Fibroblast of lung (primary cell): ENCODE data around the gene DVL1. TPM values are rescaled to one million over a fixed set of nuclear protein-coding genes. Genes with fewer than 3 reads are reported as not detected.

Experiments used
- DNase-seq, 2 donors: peaks; one replicate each; pipeline versions ENCODE4 v3.0.0 to v3.0.0-alpha.2; 2010; ENCODE audit warnings: low read depth in 2 of 2
- H2AFZ ChIP-seq: 2 replicates; pipeline ENCODE4 v1.5.1; 2012; ENCODE audit warnings: low read length, control low read depth, inconsistent platforms
- H3K27ac ChIP-seq: 2 replicates; pipeline ENCODE4 v1.5.1; 2011; ENCODE audit warnings: low read length, control low read depth; ENCODE audit not compliant: insufficient read depth
- H3K27me3 ChIP-seq: 2 replicates; pipeline ENCODE4 v1.5.1; 2011; ENCODE audit warnings: mild to moderate bottlenecking, low read length; ENCODE audit not compliant: control insufficient read depth, insufficient read depth
- H3K36me3 ChIP-seq: 2 replicates; pipeline ENCODE4 v1.5.1; 2011; ENCODE audit warnings: low read length; ENCODE audit not compliant: control insufficient read depth, insufficient read depth
- H3K4me1 ChIP-seq: 2 replicates; pipeline ENCODE4 v1.5.1; 2011; ENCODE audit warnings: low read length; ENCODE audit not compliant: control insufficient read depth, insufficient read depth; ENCODE audit errors: extremely low read depth
- H3K4me2 ChIP-seq: 2 replicates; pipeline ENCODE4 v1.5.1; 2011; ENCODE audit warnings: low read length, control low read depth; ENCODE audit not compliant: insufficient read depth; ENCODE audit errors: extremely low read depth
- H3K4me3 ChIP-seq, 4 experiments: fragments of 200-600 bp in 1 of 4; sonication (generic) in 1 of 4; replicated peaks in 1 of 4; 2 replicates each; pipeline ENCODE4 v1.5.1; 2011 to 2016; ENCODE audit warnings: low read length in 4 of 4, low read depth in 3 of 4, mild to moderate bottlenecking in 3 of 4, control low read depth in 2 of 4, inconsistent platforms in 1 of 4, mixed read lengths in 1 of 4; ENCODE audit not compliant: insufficient read depth in 1 of 4; ENCODE audit errors: control extremely low read depth in 1 of 4
- H3K79me2 ChIP-seq: 2 replicates; pipeline ENCODE4 v1.5.1; 2012; ENCODE audit warnings: mild to moderate bottlenecking, low read length, inconsistent platforms; ENCODE audit not compliant: control insufficient read depth, insufficient read depth
- H3K9ac ChIP-seq: 2 replicates; pipeline ENCODE4 v1.5.1; 2011; ENCODE audit warnings: mild to moderate bottlenecking, low read length, control low read depth; ENCODE audit not compliant: insufficient read depth
- H3K9me3 ChIP-seq: 2 replicates; pipeline ENCODE4 v1.5.1; 2012; ENCODE audit warnings: low read depth, low read length; ENCODE audit not compliant: control insufficient read depth, insufficient read depth
- H4K20me1 ChIP-seq: 2 replicates; pipeline ENCODE4 v1.5.1; 2011; ENCODE audit warnings: low read length; ENCODE audit not compliant: control insufficient read depth, insufficient read depth; ENCODE audit errors: extremely low read depth
- EZH2 ChIP-seq: IDR thresholded peaks from 2 replicates; pipeline ENCODE4 v1.5.1; 2012; ENCODE audit warnings: low read length, control low read depth, mild to moderate bottlenecking; ENCODE audit errors: missing control alignments
- polyA plus RNA-seq, 2 donors: library from polyadenylated mRNA; depleted of rRNA in 1 of 2; stranded (reverse) in 1 of 2; unstranded in 1 of 2; fragments of >200 nt; gene quantifications; 2 replicates each; pipeline ENCODE4 v1.2.1, GENCODE V29; 2011 to 2012; ENCODE audit warnings: missing spikeins in 1 of 2
- total RNA-seq: library from RNA; depleted of rRNA; stranded (reverse); fragments of >200 nt; gene quantifications from 2 replicates; pipeline ENCODE4 v1.2.1, GENCODE V29; 2014
- TF ChIP-seq, protein P1 (sequence below), 2 donors: IDR thresholded peaks in 1 of 2; conservative IDR thresholded peaks in 1 of 2; 1 replicate in 1 of 2; 2 replicates in 1 of 2; pipeline ENCODE4 v1.5.1; 2011 to 2012; ENCODE audit warnings: low read length in 2 of 2, control low read depth in 1 of 2, inconsistent platforms in 1 of 2, low read depth in 1 of 2, mild to moderate bottlenecking in 1 of 2

DVL1 gene
- total and polyA plus RNA-seq, 2 donors (not counting 1 experiment from before 2014, with no cell fraction given): 9.1 to 107 TPM

DNA sequence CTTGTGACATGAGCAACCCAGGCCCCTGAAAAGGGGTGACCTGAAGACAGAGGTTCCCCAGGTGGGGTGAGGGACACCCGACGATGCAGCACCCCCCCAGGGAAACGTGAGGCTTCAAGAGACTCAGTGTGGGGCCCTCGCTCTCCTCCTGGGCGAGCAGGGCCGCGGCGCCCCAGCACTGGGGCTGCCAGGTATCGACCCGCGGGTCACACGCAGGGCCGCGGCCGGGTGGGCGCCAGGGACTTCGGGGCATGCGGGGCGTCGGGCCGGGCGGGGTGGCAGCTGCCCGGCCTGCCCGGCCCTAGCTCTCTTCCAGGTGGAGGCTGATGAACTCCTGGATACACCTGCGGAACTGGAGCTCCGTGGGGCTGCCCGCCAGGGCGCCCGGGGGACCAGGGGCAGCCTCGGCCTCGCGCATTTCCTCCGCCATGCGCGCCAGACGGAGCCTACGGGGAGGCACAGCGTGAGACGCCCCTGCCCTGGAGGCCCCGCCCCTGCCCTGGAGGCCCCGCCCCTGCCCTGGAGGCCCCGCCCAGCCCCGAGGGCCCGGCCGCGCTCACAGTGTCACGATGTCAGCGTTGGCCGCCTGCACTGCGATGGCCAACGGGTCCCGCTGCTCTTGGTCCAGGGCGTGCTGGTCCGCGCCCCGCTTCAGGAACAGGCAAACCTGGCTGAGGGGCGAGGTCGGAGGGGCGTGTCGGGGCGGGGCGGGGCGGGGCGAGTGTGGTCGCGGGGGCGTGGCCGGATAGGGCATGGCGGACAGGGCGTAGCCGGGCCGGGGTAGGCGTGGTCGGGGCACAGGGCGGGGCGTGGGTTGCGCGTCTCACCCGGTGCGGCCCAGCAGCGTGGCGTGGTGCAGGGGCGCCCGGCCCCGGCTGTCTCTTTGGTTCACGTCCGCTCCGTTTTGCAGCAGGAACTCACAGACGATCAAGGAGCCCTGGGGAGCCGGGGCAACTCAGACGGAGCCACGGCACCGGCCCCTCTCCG lies 55.7 kb downstream of the DVL1 start:
- Histone ChIP-seq H3K9ac (no peak overlapping the region), H3K4me3 (no peak overlapping the region), H3K27me3 (no peaks in the 10 kb centered on the region), H3K4me1 (no peaks in the 10 kb centered on the region), H3K79me2 (no peaks in the 10 kb centered on the region), H3K9me3 (no peaks in the 10 kb centered on the region), H2AFZ (no peak overlapping the region), H3K36me3 (peaks cover 29% of the 10 kb centered on the region), H3K27ac (no peak overlapping the region), H3K4me2 (no peak overlapping the region), H4K20me1 (no peaks in the 10 kb centered on the region)
- DNase-seq: no peak
- TF ChIP-seq, protein P1, sequence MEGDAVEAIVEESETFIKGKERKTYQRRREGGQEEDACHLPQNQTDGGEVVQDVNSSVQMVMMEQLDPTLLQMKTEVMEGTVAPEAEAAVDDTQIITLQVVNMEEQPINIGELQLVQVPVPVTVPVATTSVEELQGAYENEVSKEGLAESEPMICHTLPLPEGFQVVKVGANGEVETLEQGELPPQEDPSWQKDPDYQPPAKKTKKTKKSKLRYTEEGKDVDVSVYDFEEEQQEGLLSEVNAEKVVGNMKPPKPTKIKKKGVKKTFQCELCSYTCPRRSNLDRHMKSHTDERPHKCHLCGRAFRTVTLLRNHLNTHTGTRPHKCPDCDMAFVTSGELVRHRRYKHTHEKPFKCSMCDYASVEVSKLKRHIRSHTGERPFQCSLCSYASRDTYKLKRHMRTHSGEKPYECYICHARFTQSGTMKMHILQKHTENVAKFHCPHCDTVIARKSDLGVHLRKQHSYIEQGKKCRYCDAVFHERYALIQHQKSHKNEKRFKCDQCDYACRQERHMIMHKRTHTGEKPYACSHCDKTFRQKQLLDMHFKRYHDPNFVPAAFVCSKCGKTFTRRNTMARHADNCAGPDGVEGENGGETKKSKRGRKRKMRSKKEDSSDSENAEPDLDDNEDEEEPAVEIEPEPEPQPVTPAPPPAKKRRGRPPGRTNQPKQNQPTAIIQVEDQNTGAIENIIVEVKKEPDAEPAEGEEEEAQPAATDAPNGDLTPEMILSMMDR (conservative IDR thresholded peaks at IDR 0.05 in 1 of 2, IDR thresholded peaks at IDR 0.05 in 1 of 2; ENCODE audit: low read depth in 1 of 2, low read length in 2 of 2): no peak
- no peak for TF ChIP-seq EZH2

DNA sequence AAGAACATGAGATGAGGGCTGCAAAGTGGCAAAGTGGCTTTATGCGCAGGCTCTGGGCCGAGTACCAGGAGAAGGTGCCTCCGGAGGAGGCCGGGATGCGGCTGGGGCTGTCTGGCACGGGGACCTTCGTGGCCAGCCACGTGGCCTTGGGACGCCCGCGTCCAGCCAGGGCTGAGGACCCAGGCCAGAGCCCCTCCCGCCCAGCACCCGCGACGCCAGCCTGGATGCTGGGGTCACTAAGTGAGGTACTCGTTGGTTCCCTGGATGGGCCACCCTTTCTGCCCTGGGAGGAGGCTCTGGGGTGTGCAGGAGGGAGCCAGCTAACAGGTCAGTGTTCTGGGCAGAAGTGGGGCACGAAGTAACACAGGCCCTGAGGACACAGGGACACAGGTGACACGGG lies 56.4 kb downstream of the DVL1 start:
- Histone ChIP-seq H3K27ac (no peak overlapping the region), H3K4me2 (no peak overlapping the region), H3K27me3 (no peaks in the 10 kb centered on the region), H3K9ac (no peak overlapping the region), H4K20me1 (no peaks in the 10 kb centered on the region), H3K36me3 (peaks cover 27% of the 10 kb centered on the region), H2AFZ (no peak overlapping the region), H3K79me2 (no peaks in the 10 kb centered on the region), H3K4me1 (no peaks in the 10 kb centered on the region), H3K9me3 (no peaks in the 10 kb centered on the region), H3K4me3 (no peak overlapping the region)
- TF ChIP-seq, protein P1 (conservative IDR thresholded peaks at IDR 0.05 in 1 of 2, IDR thresholded peaks at IDR 0.05 in 1 of 2; ENCODE audit: low read depth in 1 of 2, low read length in 2 of 2): no peak
- no peak for TF ChIP-seq EZH2
- DNase-seq: no peak

DNA sequence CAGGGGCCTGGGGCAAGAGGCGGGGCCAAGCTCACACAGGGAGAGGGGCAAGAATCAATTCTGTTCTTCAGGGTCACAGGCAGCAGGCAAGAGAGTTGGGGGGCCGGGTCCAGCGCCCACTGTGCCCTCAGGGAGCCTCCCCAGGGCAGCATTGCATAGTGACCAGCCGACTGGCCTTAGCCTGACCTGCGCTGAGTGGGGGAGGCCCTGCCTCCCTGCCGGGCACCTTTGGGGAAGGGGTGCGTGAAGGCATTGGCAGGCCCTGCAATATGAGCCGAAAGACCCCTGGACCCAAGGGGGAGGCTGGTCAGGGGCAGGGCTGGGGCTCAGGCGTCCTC lies 56.8 kb downstream of the DVL1 start:
- Histone ChIP-seq H3K9ac (no peak overlapping the region), H4K20me1 (no peaks in the 10 kb centered on the region), H3K4me3 (no peak overlapping the region), H3K27me3 (no peaks in the 10 kb centered on the region), H3K27ac (no peak overlapping the region), H3K9me3 (no peaks in the 10 kb centered on the region), H3K4me2 (no peak overlapping the region), H3K79me2 (no peaks in the 10 kb centered on the region), H2AFZ (no peak overlapping the region), H3K36me3 (peaks cover 24% of the 10 kb centered on the region), H3K4me1 (no peaks in the 10 kb centered on the region)
- no peak for TF ChIP-seq EZH2
- TF ChIP-seq, protein P1 (conservative IDR thresholded peaks at IDR 0.05 in 1 of 2, IDR thresholded peaks at IDR 0.05 in 1 of 2; ENCODE audit: low read depth in 1 of 2, low read length in 2 of 2): no peak
- DNase-seq: no peak
